RWPE1 (cell line): ENCODE data around the gene TMEM52.

Experiments
- CTCF ChIA-PET: fragments of 350-600 bp; sonication (Branson Sonifier 250); formaldehyde crosslinking; extraction: SDS; loops from one replicate; lab custom pipeline; 2021; lab: Yijun Ruan, JAX
- POLR2A ChIA-PET: fragments of 400-600 bp; formaldehyde crosslinking; extraction: SDS; loops from one replicate; lab custom pipeline; 2020; ENCODE audit warnings: antibody characterized with exemption; ENCODE audit not compliant: low non-redundant PET; lab: Yijun Ruan, JAX
- DNase-seq: peaks from one replicate; pipeline ENCODE4 v3.0.0; 2012; ENCODE audit warnings: low spot score
- H3K27ac ChIP-seq: fragments of 450-650 bp; 2 replicates; pipeline ENCODE4 v1.5.1; 2017
- CTCF ChIP-seq: fragments of 450-650 bp; conservative IDR thresholded peaks from 2 replicates; pipeline ENCODE4 v1.5.1; 2017; ENCODE audit warnings: low read depth, mild to moderate bottlenecking

Gene TMEM52

GRCh38 chr1:1957533-1957961 lies 38.5 kb upstream of the TMEM52 start:
- POLR2A ChIA-PET = no interaction called here

GRCh38 chr1:1956586-1957532 lies 37.8 kb upstream of the TMEM52 start:
- no peak overlapping the region for H3K27ac ChIP-seq
- no peak for TF ChIP-seq CTCF
- ChIA-PET CTCF (interaction anchor here (1.0 to 2.0 kb wide), 2 partner anchors 12 to 88 kb away, joined by 3 to 15 read pairs; no protein-coding TSS in a partner anchor), POLR2A (no interaction called here)
- no peak for DNase-seq

More at GRCh38 chr1:1957533-1957961, 38.5 kb upstream of the TMEM52 start:
- no peak for TF ChIP-seq CTCF
- CTCF ChIA-PET = interaction anchor here (1.0 to 5.4 kb wide), 2 partner anchors 13 to 87 kb away, joined by 3 to 69 read pairs; no protein-coding TSS in a partner anchor
- H3K27ac ChIP-seq = peak overlapping the region; percentile 5; the same call in 1 of the 2 replicates
- no peak for DNase-seq

- CTCF ChIA-PET = interaction anchor here (2.0 kb wide), 1 partner anchor 89 kb away, joined by 15 read pairs; no protein-coding TSS in a partner anchor
- no peak for DNase-seq
- POLR2A ChIA-PET = no interaction called here
- H3K27ac ChIP-seq = no peak overlapping the region
- TF ChIP-seq CTCF = no peak
Measured at GRCh38 chr1:1956101-1956500, 37.0 kb upstream of the TMEM52 start.

GRCh38 chr1:1955621-1956094 lies 36.6 kb upstream of the TMEM52 start:
- no peak for TF ChIP-seq CTCF
- ChIA-PET CTCF (interaction anchor here (0.7 to 2.1 kb wide), 3 partner anchors 12 to 89 kb away, joined by 3 to 15 read pairs (median 4); no protein-coding TSS in a partner anchor), POLR2A (no interaction called here)
- DNase-seq = no peak
- no peak overlapping the region for H3K27ac ChIP-seq

- no peak for DNase-seq
- H3K27ac ChIP-seq = no peak overlapping the region
- ChIA-PET CTCF (interaction anchor here (0.7 to 2.1 kb wide), 5 partner anchors 10 to 90 kb away, joined by 3 to 15 read pairs (median 4); no protein-coding TSS in a partner anchor), POLR2A (no interaction called here)
- TF ChIP-seq CTCF = peak; percentile 35
Measured at GRCh38 chr1:1954831-1955441, 35.9 kb upstream of the TMEM52 start.

GRCh38 chr1:1954015-1954414 lies 34.9 kb upstream of the TMEM52 start:
- TF ChIP-seq CTCF = no peak
- CTCF ChIA-PET = interaction anchor here (0.9 to 2.1 kb wide), 3 partner anchors 9 to 91 kb away, joined by 3 to 5 read pairs (median 4); no protein-coding TSS in a partner anchor
- POLR2A ChIA-PET = no interaction called here
- no peak overlapping the region for H3K27ac ChIP-seq
- no peak for DNase-seq
